Cardiac muscle cell (in vitro differentiated cells and primary cell): Measurements from ENCODE around the gene PLD6. TPM values are rescaled to one million over a fixed set of nuclear protein-coding genes. Genes with fewer than 3 reads are reported as not detected.

Experiments
- DNase-seq, 2 donors: peaks; one replicate each; pipeline versions ENCODE4 v3.0.0 to v3.0.0-alpha.2; 2010 to 2017; ENCODE audit warnings: low read depth in 1 of 2, low spot score in 1 of 2
- H3K27ac ChIP-seq: fragments of 200-600 bp; sonication (generic); 2 replicates; pipeline ENCODE4 v1.5.1; 2016
- H3K27me3 ChIP-seq: fragments of 200-600 bp; sonication (generic); 2 replicates; pipeline ENCODE4 v1.6.0; 2016; ENCODE audit warnings: control low read depth
- H3K36me3 ChIP-seq: fragments of 200-600 bp; sonication (generic); 2 replicates; pipeline ENCODE4 v1.5.1; 2016; ENCODE audit warnings: control low read depth
- H3K4me1 ChIP-seq: fragments of 200-600 bp; sonication (generic); 2 replicates; pipeline ENCODE4 v1.8.1; 2017; ENCODE audit warnings: low read depth, mild to moderate bottlenecking, mixed run types
- H3K4me3 ChIP-seq: fragments of 200-600 bp; sonication (generic); 2 replicates; pipeline ENCODE4 v1.5.1; 2016; ENCODE audit warnings: mild to moderate bottlenecking
- H3K9me3 ChIP-seq: fragments of 200-600 bp; sonication (generic); 2 replicates; pipeline ENCODE4 v1.5.1; 2017; ENCODE audit warnings: low read depth, mild to moderate bottlenecking, control low read depth
- CTCF ChIP-seq: IDR thresholded peaks from 2 replicates; pipeline ENCODE4 v1.5.1; 2012; ENCODE audit warnings: low read depth, mild to moderate bottlenecking, low read length
- polyA plus RNA-seq: library from polyadenylated mRNA; unstranded; fragments of >200 nt; fragmentation: Nextera tagmentation; extraction: Ambion mirVana; gene quantifications from 2 replicates; pipeline ENCODE4 v1.2.1, GENCODE V29; 2016
- total RNA-seq: library from RNA; depleted of rRNA; stranded (reverse); fragments of >200 nt; gene quantifications from 2 replicates; pipeline ENCODE4 v1.2.3, GENCODE V29; 2016

PLD6 gene
- total and polyA plus RNA-seq, 2 experiments from 2014 or later, result 0.51 to 1.1 TPM

DNA sequence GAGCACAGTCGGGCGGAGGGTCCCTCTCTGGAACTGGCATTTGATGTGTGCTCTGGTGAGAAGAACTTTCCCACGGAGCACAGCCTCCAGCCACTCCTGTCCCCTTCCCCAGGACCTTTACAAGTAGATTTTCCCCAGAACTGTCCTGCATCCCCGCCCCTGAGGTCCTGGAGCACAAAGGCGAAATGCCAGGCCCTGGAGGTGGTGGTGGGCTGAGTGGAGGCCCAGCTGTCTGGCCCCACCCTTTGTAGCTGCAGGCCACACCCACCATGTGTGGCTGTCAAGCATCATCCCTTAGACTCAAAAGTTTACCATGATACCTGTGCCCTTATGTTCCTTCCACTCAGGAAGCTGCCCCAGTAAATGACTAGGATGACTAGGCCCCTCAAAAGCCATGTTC lies 37.7 kb downstream of the PLD6 start:
- no peak for DNase-seq
- Histone ChIP-seq H3K4me1 (peaks cover 25% of the 10 kb centered on the region), H3K4me3 (no peak overlapping the region), H3K36me3 (peaks cover 35% of the 10 kb centered on the region), H3K27ac (no peak overlapping the region), H3K9me3 (no peaks in the 10 kb centered on the region), H3K27me3 (no peaks in the 10 kb centered on the region)
- TF ChIP-seq CTCF, result no peak

DNA sequence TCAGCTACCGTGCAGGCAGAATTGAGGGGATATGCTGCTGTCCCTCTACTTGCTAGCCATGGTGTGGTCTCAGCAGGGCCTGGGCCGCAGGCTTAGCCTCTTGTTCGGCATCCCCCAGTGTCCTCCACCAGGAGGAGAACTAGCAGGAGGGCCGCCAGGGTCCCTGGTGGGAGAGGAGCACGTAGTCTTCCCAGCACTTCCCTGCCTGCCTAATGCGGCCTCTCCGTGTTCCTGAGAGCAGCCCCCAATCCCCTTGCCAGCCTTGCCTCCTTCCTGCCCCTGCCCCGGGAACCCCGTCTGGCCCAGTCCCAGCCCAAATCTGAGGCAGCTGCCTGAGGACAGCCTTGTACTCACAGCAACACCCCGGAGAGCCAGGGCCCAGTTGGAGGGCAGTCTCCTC lies 38.1 kb downstream of the PLD6 start:
- no peak for TF ChIP-seq CTCF
- Histone ChIP-seq H3K9me3 (no peaks in the 10 kb centered on the region), H3K36me3 (peaks cover 35% of the 10 kb centered on the region), H3K4me1 (peaks cover 25% of the 10 kb centered on the region), H3K27ac (no peak overlapping the region), H3K4me3 (no peak overlapping the region), H3K27me3 (no peaks in the 10 kb centered on the region)
- DNase-seq, result no peak

DNA sequence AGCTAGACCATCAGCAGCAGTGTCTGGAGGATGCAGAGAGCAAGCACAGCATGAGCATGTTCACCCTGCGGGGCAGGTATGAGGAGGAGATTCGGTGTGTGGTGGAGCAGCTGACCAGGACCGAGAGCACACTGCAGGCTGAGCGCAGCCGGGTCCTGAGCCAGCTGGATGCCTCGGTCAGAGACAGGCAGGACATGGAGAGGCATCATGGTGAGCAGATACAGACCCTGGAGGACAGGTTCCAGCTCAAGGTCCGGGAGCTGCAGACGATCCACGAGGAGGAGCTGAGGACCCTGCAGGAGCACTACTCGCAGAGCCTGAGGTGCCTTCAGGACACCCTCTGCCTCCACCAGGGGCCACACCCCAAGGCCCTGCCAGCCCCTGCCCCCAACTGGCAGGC lies 38.8 kb downstream of the PLD6 start:
- H3K4me3 ChIP-seq, result no peak overlapping the region
- H3K27me3 ChIP-seq, result no peaks in the 10 kb centered on the region
- H3K9me3 ChIP-seq, result no peaks in the 10 kb centered on the region
- no peak for TF ChIP-seq CTCF
- peaks cover 36% of the 10 kb centered on the region for H3K36me3 ChIP-seq
- H3K27ac ChIP-seq, result no peak overlapping the region
- no peak for DNase-seq
- peaks cover 25% of the 10 kb centered on the region for H3K4me1 ChIP-seq

GRCh38 chr17:17166446-17166845 lies 39.7 kb downstream of the PLD6 start:
- H3K27ac ChIP-seq, result no peak overlapping the region
- no peak overlapping the region for H3K4me3 ChIP-seq
- TF ChIP-seq CTCF, result no peak
- no peaks in the 10 kb centered on the region for H3K9me3 ChIP-seq
- DNase-seq, result no peak
- H3K4me1 ChIP-seq, result peaks cover 21% of the 10 kb centered on the region
- peaks cover 34% of the 10 kb centered on the region for H3K36me3 ChIP-seq
- H3K27me3 ChIP-seq, result no peaks in the 10 kb centered on the region

DNA sequence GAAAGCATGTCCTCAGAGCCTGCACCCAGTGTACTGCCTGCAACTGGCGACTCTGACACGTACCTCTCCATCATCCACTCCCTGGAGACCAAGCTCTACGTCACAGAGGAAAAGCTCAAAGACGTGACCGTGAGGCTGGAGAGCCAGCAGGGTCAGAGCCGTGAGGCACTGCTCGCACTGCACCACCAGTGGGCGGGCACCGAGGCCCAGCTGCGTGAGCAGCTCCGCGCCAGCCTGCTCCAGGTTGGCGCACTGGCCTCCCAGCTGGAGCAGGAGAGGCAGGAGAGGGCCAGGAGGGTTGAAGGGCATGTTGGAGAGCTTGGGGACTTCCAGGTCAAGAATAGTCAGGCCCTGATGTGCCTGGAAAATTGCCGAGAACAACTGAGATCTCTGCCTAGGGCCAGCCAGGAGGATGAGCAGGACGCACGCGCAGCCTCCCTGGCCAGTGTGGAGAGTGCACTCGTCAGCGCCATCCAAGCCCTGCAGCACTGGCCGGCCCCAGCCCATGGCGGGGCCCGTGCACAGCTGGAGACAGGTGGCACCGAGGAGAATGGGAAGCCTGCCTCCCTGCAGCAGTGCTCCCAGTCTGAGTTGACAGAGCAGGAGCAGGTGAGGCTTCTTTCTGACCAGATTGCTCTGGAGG lies 40.3 kb downstream of the PLD6 start:
- Histone ChIP-seq H3K4me3 (no peak overlapping the region), H3K4me1 (peaks cover 15% of the 10 kb centered on the region), H3K9me3 (no peaks in the 10 kb centered on the region), H3K27me3 (no peaks in the 10 kb centered on the region), H3K36me3 (peaks cover 36% of the 10 kb centered on the region), H3K27ac (no peak overlapping the region)
- DNase-seq, result no peak
- TF ChIP-seq CTCF, result no peak
